GM19395 (cell line): ENCODE data around the gene UBE2QL1.

Source experiments
- ATAC-seq: cut with Tn5 transposase; IDR thresholded peaks from one replicate; pipeline ENCODE4 v1.9.1; 2021; ENCODE audit warnings: mild to moderate bottlenecking, moderate library complexity; ENCODE audit not compliant: unreplicated experiment

Gene UBE2QL1

DNA sequence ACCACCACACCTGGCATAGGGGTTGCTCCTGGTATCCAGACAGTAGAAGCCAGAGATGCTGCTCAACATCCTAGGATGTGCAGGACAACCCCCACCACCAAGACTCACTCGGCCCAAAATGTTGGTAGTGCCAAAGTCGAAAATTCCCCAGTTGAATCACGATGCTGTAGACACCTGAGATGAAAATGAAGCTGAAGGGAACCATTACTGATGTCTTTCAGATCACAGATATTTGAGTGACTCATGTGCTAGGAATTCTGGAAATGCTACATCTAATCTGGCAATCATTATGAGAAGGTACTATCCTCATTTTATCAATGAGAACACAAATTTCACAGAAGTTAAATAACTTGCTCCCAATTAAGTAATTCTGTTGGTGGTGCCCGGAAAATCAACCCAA, 21.0 kb upstream of the UBE2QL1 start:
- no peak for ATAC-seq

DNA sequence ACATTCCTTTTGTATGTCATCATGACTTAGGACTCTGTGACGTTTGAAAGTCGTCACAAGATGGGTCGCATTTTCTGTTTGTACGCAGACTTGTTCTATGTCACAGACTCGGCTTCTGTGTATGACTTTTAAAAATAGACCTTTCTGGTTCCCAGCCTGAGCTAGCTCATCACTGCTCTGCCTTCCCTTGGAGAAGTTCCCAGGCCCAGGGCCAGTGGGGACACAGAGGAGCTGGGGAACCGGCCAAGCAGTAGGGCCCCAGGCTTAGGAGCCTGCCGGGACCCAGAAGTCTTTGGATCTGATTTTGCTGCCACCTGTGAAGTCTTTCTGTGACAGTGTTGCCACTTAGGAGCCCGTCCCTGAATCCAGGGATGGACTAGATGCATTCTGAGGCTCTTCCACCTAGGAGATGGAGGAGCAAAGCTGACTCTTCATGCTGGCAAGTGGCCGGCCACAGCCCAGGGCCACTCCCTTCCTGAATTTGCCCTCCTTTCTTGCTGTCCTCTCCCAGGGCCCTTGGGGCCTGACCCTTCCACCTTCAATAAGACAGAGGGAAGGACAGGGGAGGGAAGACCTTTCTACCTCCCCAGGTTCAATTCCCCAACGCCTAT, 18.1 kb upstream of the UBE2QL1 start:
- ATAC-seq = no peak

- no peak for ATAC-seq
Observed at GRCh38 chr5:6431214-6432195, 17.2 kb upstream of the UBE2QL1 start.

- ATAC-seq = no peak
Observed at GRCh38 chr5:6432206-6432605, 16.5 kb upstream of the UBE2QL1 start.

DNA sequence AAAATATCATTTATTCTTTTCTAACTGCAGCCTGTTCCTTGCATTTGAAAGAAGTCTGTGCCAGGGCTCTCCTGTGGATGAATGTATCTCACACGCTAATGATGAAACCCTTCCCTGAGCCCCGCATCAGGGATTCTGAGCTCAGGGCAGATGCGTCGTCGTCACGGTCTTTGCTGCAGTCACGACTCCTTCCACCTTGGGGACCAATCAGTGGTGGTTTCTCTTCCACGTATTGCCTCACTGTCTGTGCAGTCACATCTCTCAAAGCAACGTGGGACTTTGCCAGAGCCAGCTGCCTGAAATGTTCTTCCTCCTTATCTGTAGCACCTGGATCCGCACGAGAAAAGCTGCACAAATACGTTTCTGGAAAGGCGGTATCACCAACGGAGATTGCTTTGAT, 13.9 kb upstream of the UBE2QL1 start:
- ATAC-seq = no peak

DNA sequence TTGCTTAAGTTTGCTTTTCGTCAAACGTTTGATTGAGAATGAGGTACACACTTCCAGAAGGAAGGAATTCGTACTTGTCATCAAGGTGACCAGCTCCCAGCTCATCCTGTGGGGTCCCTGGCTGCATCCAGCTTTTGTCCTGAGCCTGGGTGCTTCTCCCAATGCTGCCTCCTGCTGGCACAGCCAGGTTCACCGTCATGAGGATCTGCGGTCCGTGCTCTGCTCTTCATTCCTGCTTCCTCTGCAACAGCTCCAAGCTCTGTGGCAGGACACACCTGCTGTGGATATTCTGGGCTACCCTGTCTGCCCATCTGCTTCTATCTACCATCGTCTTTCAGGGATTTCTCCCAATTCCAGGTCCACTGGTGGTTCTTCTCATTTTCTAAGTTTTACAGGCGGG, 13.3 kb upstream of the UBE2QL1 start:
- no peak for ATAC-seq

- ATAC-seq = no peak
Observed at GRCh38 chr5:6436715-6437331, 11.8 kb upstream of the UBE2QL1 start.

- no peak for ATAC-seq
Observed at GRCh38 chr5:6439588-6440550, 8.8 kb upstream of the UBE2QL1 start.

GRCh38 chr5:6442333-6442732, 6.3 kb upstream of the UBE2QL1 start:
- no peak for ATAC-seq

DNA sequence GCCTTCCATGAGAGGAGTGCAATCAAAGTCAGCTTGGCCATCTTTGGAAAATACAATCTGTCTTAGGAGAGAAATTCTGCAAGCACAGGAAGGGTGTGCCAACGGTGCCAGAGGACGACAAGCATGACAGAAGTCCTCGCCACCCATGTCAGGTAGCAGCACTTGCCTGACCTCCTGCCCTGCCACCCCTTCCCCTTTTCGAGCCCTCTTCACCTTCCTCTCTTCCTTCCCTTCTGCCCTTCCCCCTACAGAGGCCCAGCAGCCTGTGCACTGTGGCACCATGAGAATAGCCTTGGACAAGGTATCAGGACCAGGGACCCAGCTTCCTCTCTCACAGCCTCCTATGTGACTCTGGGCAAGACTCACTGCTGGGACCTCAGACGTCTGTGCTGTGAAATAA, 5.3 kb upstream of the UBE2QL1 start:
- ATAC-seq = no peak

- no peak for ATAC-seq
Observed at GRCh38 chr5:6446042-6446441, 2.6 kb upstream of the UBE2QL1 start.

GRCh38 chr5:6446626-6447309, 1.9 kb upstream of the UBE2QL1 start:
- no peak for ATAC-seq

DNA sequence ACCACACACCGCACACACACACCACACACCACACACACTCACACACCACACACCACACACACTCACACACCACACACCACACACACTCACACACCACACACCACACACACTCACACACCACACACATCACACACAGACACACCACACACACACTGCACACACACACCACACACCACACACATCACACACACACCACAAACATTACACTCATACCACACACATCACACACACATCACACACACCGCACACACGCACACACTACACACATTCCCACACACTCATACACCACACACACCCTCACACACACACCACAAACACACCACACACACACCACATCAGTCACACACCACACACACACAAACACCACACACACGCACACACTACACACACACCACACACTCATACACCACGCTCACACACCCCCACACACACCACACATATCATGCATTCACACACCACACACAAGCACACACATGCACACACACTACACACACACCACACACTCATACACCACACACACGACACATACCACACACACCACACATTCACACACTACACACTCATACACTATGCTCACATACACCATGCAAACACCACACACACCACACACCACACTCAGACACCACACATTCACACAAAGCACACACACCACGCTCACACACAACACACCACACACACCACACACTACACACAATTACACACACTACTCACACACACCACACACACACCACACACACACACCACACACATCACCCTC, 1.1 kb upstream of the UBE2QL1 start:
- ATAC-seq = no peak

- ATAC-seq = no peak
Observed at GRCh38 chr5:6448141-6448491, 543 bp upstream of the UBE2QL1 start.

GRCh38 chr5:6449465-6450158, 953 bp downstream of the UBE2QL1 start:
- no peak for ATAC-seq

GRCh38 chr5:6450319-6450833, 1.7 kb downstream of the UBE2QL1 start:
- no peak for ATAC-seq

- no peak for ATAC-seq
Observed at GRCh38 chr5:6452622-6453504, 4.2 kb downstream of the UBE2QL1 start.
